Keratinocyte (primary cell): Measurements from ENCODE around the gene TMEM181. TPM values are rescaled to one million over a fixed set of nuclear protein-coding genes. Genes with fewer than 3 reads are reported as not detected.

ENCODE experiments used
- DNase-seq: peaks from one replicate; pipeline ENCODE4 v3.0.0-alpha.2; 2011; ENCODE audit warnings: low read depth, missing footprints, low spot score
- FAIRE-seq: peaks from 2 replicates; lab custom pipeline; 2011; peaks lifted over from hg19 to GRCh38; lab: Jason Lieb, UNC
- H2AFZ ChIP-seq: 2 replicates; pipeline ENCODE4 v1.6.0; 2012; ENCODE audit warnings: low read length, control low read depth, inconsistent platforms; ENCODE audit not compliant: control insufficient read depth
- H3K27ac ChIP-seq: 2 replicates; pipeline ENCODE4 v1.5.1; 2011; ENCODE audit warnings: low read length; ENCODE audit not compliant: control insufficient read depth, insufficient read depth
- H3K27me3 ChIP-seq: 3 replicates; pipeline ENCODE4 v1.6.0; 2011; ENCODE audit warnings: low read length; ENCODE audit not compliant: control insufficient read depth, insufficient read depth; ENCODE audit errors: extremely low read depth
- H3K36me3 ChIP-seq, 2 experiments: 2 replicates in 1 of 2; 3 replicates in 1 of 2; pipeline ENCODE4 v1.5.1; 2011; ENCODE audit warnings: low read length in 2 of 2, mild to moderate bottlenecking in 1 of 2; ENCODE audit not compliant: control insufficient read depth in 2 of 2, insufficient read depth in 2 of 2; ENCODE audit errors: extremely low read depth in 1 of 2
- H3K4me1 ChIP-seq: 3 replicates; pipeline ENCODE4 v1.5.1; 2011; ENCODE audit warnings: low read length; ENCODE audit not compliant: control insufficient read depth, insufficient read depth; ENCODE audit errors: extremely low read depth
- H3K4me2 ChIP-seq: 3 replicates; pipeline ENCODE4 v1.6.0; 2011; ENCODE audit warnings: low read depth, low read length; ENCODE audit not compliant: control insufficient read depth, insufficient read depth; ENCODE audit errors: extremely low read depth
- H3K4me3 ChIP-seq, 3 experiments: fragments of 200-600 bp in 1 of 3; sonication (generic) in 1 of 3; 2 replicates in 2 of 3; 3 replicates in 1 of 3; pipeline ENCODE4 v1.5.1; 2011 to 2016; ENCODE audit warnings: low read length in 3 of 3, mild to moderate bottlenecking in 3 of 3, control low read depth in 2 of 3, inconsistent platforms in 1 of 3, low read depth in 1 of 3, mixed read lengths in 1 of 3, mixed run types in 1 of 3, moderate library complexity in 1 of 3; ENCODE audit not compliant: control insufficient read depth in 2 of 3, insufficient read depth in 2 of 3; ENCODE audit errors: extremely low read depth in 1 of 3
- H3K79me2 ChIP-seq: 2 replicates; pipeline ENCODE4 v1.6.0; 2012; ENCODE audit warnings: low read length; ENCODE audit not compliant: control insufficient read depth, insufficient read depth
- H3K9ac ChIP-seq: 3 replicates; pipeline ENCODE4 v1.6.0; 2011; ENCODE audit warnings: low read length; ENCODE audit not compliant: control insufficient read depth, insufficient read depth; ENCODE audit errors: extremely low read depth
- H3K9me1 ChIP-seq: 3 replicates; pipeline ENCODE4 v1.6.0; 2011; ENCODE audit warnings: low read length; ENCODE audit not compliant: control insufficient read depth, insufficient read depth; ENCODE audit errors: extremely low read depth
- H3K9me3 ChIP-seq: 2 replicates; pipeline ENCODE4 v1.5.1; 2012; ENCODE audit warnings: low read depth, low read length; ENCODE audit not compliant: control insufficient read depth
- H4K20me1 ChIP-seq: 3 replicates; pipeline ENCODE4 v1.6.0; 2011; ENCODE audit warnings: low read length; ENCODE audit not compliant: control insufficient read depth, insufficient read depth; ENCODE audit errors: extremely low read depth
- CTCF ChIP-seq, 3 experiments: IDR thresholded peaks in 1 of 3; conservative IDR thresholded peaks in 1 of 3; optimal IDR thresholded peaks in 1 of 3; 2 replicates in 2 of 3; 3 replicates in 1 of 3; pipeline versions ENCODE3 to v1.5.1; 2011; ENCODE audit warnings: low read length in 3 of 3, mild to moderate bottlenecking in 3 of 3, moderate library complexity in 2 of 3, control low read depth in 1 of 3, inconsistent platforms in 1 of 3; ENCODE audit not compliant: insufficient read depth in 2 of 3; ENCODE audit errors: extremely low read depth in 1 of 3
- EZH2 ChIP-seq: IDR thresholded peaks from one replicate; pipeline ENCODE4 v1.6.1; 2012; ENCODE audit warnings: inconsistent platforms, mild to moderate bottlenecking, low read length, moderate library complexity
- dilution Hi-C: fragments of 300-500 bp; cut with MboI; formaldehyde crosslinking; loops from one replicate; pipeline ENCODE4 v1.7.0; 2020; ENCODE audit warnings: low sequenced_read_pairs; ENCODE audit not compliant: extremely low pct_ligation_motif_present
- polyA plus RNA-seq, 5 experiments: library from polyadenylated mRNA; depleted of rRNA in 3 of 5; stranded (reverse) in 3 of 5; stranded (forward) in 1 of 5; unstranded in 1 of 5; fragments of >200 nt; gene quantifications; 1 replicate in 1 of 5; 2 replicates in 3 of 5; 3 replicates in 1 of 5; pipeline versions ENCODE4 v1.2.1 to v1.2.3, GENCODE V29; 2011 to 2012; ENCODE audit warnings: missing spikeins in 2 of 5, low read depth in 1 of 5, low replicate concordance in 1 of 5

The TMEM181 gene
- polyA plus RNA-seq, 1 donor (not counting 4 experiments of a cell fraction or from before 2014, with no cell fraction given) = 31.9 TPM

- FAIRE-seq (no peak), DNase-seq (no peak)
- H3K9me1 ChIP-seq = peaks cover 2% of the 10 kb centered on the region
- dilution Hi-C loops = no loop called here
- no peak for TF ChIP-seq EZH2
- no peak for TF ChIP-seq CTCF (optimal IDR thresholded peaks at IDR 0.05 in 1 of 3, IDR thresholded peaks at IDR 0.05 in 1 of 3, conservative IDR thresholded peaks at IDR 0.05 in 1 of 3; ENCODE audit: extremely low read depth in 1 of 3, insufficient read depth in 2 of 3, low read length in 3 of 3)
- no peak overlapping the region for H2AFZ ChIP-seq
- H3K79me2 ChIP-seq = peaks cover 80% of the 10 kb centered on the region
- H3K27me3 ChIP-seq = no peaks in the 10 kb centered on the region
- peak overlapping the region; percentile 36 for H3K27ac ChIP-seq
- peaks cover 15 to 22% of the 10 kb centered on the region in 2 experiments for H3K36me3 ChIP-seq
- H4K20me1 ChIP-seq = no peaks in the 10 kb centered on the region
- no peak overlapping the region for H3K4me2 ChIP-seq
- H3K9ac ChIP-seq = peak overlapping the region; percentile 28
- peaks cover 24% of the 10 kb centered on the region for H3K4me1 ChIP-seq
- H3K9me3 ChIP-seq = no peaks in the 10 kb centered on the region
- H3K4me3 ChIP-seq = no peak overlapping the region
Observed at GRCh38 chr6:158572653-158573541, 13.0 kb downstream of the TMEM181 start.

- dilution Hi-C loops = no loop called here
Observed at GRCh38 chr6:158573542-158573931, 13.6 kb downstream of the TMEM181 start.

More at GRCh38 chr6:158573542-158573931, 13.6 kb downstream of the TMEM181 start:
- peaks cover 15 to 22% of the 10 kb centered on the region in 2 experiments for H3K36me3 ChIP-seq
- no peak overlapping the region for H3K4me3 ChIP-seq
- no peaks in the 10 kb centered on the region for H3K9me1 ChIP-seq
- FAIRE-seq (no peak), DNase-seq (no peak)
- H3K4me1 ChIP-seq = peaks cover 18% of the 10 kb centered on the region
- no peak overlapping the region for H2AFZ ChIP-seq
- no peaks in the 10 kb centered on the region for H4K20me1 ChIP-seq
- H3K9ac ChIP-seq = no peak overlapping the region
- no peak overlapping the region for H3K4me2 ChIP-seq
- H3K9me3 ChIP-seq = no peaks in the 10 kb centered on the region
- H3K27me3 ChIP-seq = no peaks in the 10 kb centered on the region
- peaks cover 78% of the 10 kb centered on the region for H3K79me2 ChIP-seq
- TF ChIP-seq EZH2 (no peak), CTCF (optimal IDR thresholded peaks at IDR 0.05 in 1 of 3, IDR thresholded peaks at IDR 0.05 in 1 of 3, conservative IDR thresholded peaks at IDR 0.05 in 1 of 3; ENCODE audit: extremely low read depth in 1 of 3, insufficient read depth in 2 of 3, low read length in 3 of 3) (no peak)
- no peak overlapping the region for H3K27ac ChIP-seq
